ENCODE measurements around the gene CTDSPL.

The CTDSPL gene

GRCh38 chr3:38008971-38009580 is 147.4 kb downstream of the CTDSPL start:
- ATAC-seq = no peak
- no peak for TF ChIP-seq ZC3H10 (CRISPR knock-in tag; IDR thresholded peaks at IDR 0.05)

- no peak for TF ChIP-seq TOX (CRISPR knock-in tag; IDR thresholded peaks at IDR 0.05; ENCODE audit: borderline replicate concordance)
- no peak for TF ChIP-seq OSR1 (CRISPR knock-in tag; IDR thresholded peaks at IDR 0.05)
- TF ChIP-seq CREB5 (CRISPR knock-in tag; IDR thresholded peaks at IDR 0.05; ENCODE audit: low read depth) = no peak
- TF ChIP-seq PATZ1 (CRISPR knock-in tag; IDR thresholded peaks at IDR 0.05; ENCODE audit: borderline replicate concordance) = no peak
- TF ChIP-seq ARNTL (CRISPR knock-in tag; IDR thresholded peaks at IDR 0.05; ENCODE audit: borderline replicate concordance, low read depth) = no peak
- TF ChIP-seq ZFP3 (CRISPR knock-in tag; IDR thresholded peaks at IDR 0.05) = no peak
- TF ChIP-seq GLIS3 (CRISPR knock-in tag; IDR thresholded peaks at IDR 0.05) = no peak
- no peak for TF ChIP-seq ZNF8 (CRISPR knock-in tag; IDR thresholded peaks at IDR 0.05)
- no peak for TF ChIP-seq ZFP30 (CRISPR knock-in tag; IDR thresholded peaks at IDR 0.05)
- TF ChIP-seq CSRNP3 (CRISPR knock-in tag; IDR thresholded peaks at IDR 0.05) = no peak
- TF ChIP-seq POU6F1 (CRISPR knock-in tag; IDR thresholded peaks at IDR 0.05; ENCODE audit: borderline replicate concordance, low read depth) = no peak
- no peak for TF ChIP-seq TCF4 (CRISPR knock-in tag; IDR thresholded peaks at IDR 0.05; ENCODE audit: borderline replicate concordance)
- no peak for TF ChIP-seq CSDC2 (CRISPR knock-in tag; IDR thresholded peaks at IDR 0.05)
- no peak for TF ChIP-seq PPARA (CRISPR knock-in tag; IDR thresholded peaks at IDR 0.05; ENCODE audit: borderline replicate concordance)
- TF ChIP-seq ZNF565 (CRISPR knock-in tag; conservative IDR thresholded peaks at IDR 0.05; ENCODE audit: low read depth) = no peak
- TF ChIP-seq ZNF70 (CRISPR knock-in tag; IDR thresholded peaks at IDR 0.05) = no peak
- no peak for TF ChIP-seq TSHZ2 (CRISPR knock-in tag; IDR thresholded peaks at IDR 0.05)
- no peak for TF ChIP-seq ESRRG (CRISPR knock-in tag; IDR thresholded peaks at IDR 0.05)
- no peak for TF ChIP-seq ISL1 (CRISPR knock-in tag; IDR thresholded peaks at IDR 0.05)
- no peak for ATAC-seq
Measured at GRCh38 chr3:38009807-38010591, 148.3 kb downstream of the CTDSPL start.

- ATAC-seq = no peak
- TF ChIP-seq TCF4 (CRISPR knock-in tag; IDR thresholded peaks at IDR 0.05; ENCODE audit: borderline replicate concordance) (no peak), PATZ1 (CRISPR knock-in tag; IDR thresholded peaks at IDR 0.05; ENCODE audit: borderline replicate concordance) (no peak), ZFP3 (CRISPR knock-in tag; IDR thresholded peaks at IDR 0.05) (no peak), ZNF70 (CRISPR knock-in tag; IDR thresholded peaks at IDR 0.05) (no peak), ZNF8 (CRISPR knock-in tag; IDR thresholded peaks at IDR 0.05) (no peak), ZNF565 (CRISPR knock-in tag; conservative IDR thresholded peaks at IDR 0.05; ENCODE audit: low read depth) (no peak), CREB5 (CRISPR knock-in tag; IDR thresholded peaks at IDR 0.05; ENCODE audit: low read depth) (no peak), SNAI2 (CRISPR knock-in tag; IDR thresholded peaks at IDR 0.05) (no peak), POU6F1 (CRISPR knock-in tag; IDR thresholded peaks at IDR 0.05; ENCODE audit: borderline replicate concordance, low read depth) (no peak), ISL1 (CRISPR knock-in tag; IDR thresholded peaks at IDR 0.05) (no peak)
Measured at GRCh38 chr3:38011111-38011510, 149.4 kb downstream of the CTDSPL start.

Data from SK-N-SH treated with all-trans-retinoic acid at 6 μM for 48 hours (cell line).